ENCODE results near the gene PLA2G2C. TPM values are rescaled to one million over a fixed set of nuclear protein-coding genes. Genes with fewer than 3 reads are reported as not detected.
A peak's percentile ranks its signal among the peaks of the same experiment; 100 is the strongest.
"Not testable (repeated sequence)": the region's sequence is repeated elsewhere in the genome, so short reads cannot be mapped to it uniquely, and the experiment has no call there.

PLA2G2C gene
- total and polyA plus RNA-seq, 2 donors (not counting 1 experiment from before 2014, with no cell fraction given) = 0.03 TPM; not detected in 1

GRCh38 chr1:20130518-20130917, 55.8 kb downstream of the PLA2G2C start:
- no CpG with 5 or more reads among the region's 3 CpGs for WGBS (ENCODE audit: insufficient coverage)
- H3K4me3 Mint-ChIP-seq; H2AFZ ChIP-seq (ENCODE audit: insufficient read depth, low read depth, low read length, poor library complexity, severe bottlenecking); H3K4me3 ChIP-seq (ENCODE audit: control extremely low read depth in 1 of 5, extremely low read depth in 1 of 5, insufficient read depth in 1 of 5, low read depth in 2 of 5, low read length in 4 of 5); H3K9ac ChIP-seq (ENCODE audit: low read length); H3K27me3 Mint-ChIP-seq; DNase-seq; POLR2A ChIA-PET; ATAC-seq (ENCODE audit: low read depth); H3K36me3 ChIP-seq (replicated peaks in 1 of 2; ENCODE audit: control extremely low read depth in 1 of 2, control insufficient read depth in 1 of 2, extremely low read depth in 1 of 2, insufficient read depth in 2 of 2, low read length in 1 of 2); H4K20me1 ChIP-seq (ENCODE audit: control insufficient read depth, insufficient read depth, low read length, poor library complexity, severe bottlenecking); H3K79me2 ChIP-seq (ENCODE audit: control insufficient read depth, insufficient read depth, low read length); CTCF ChIA-PET; H3K4me2 ChIP-seq (replicated peaks; ENCODE audit: low read depth, low read length, poor library complexity, severe bottlenecking); H3K27ac ChIP-seq (ENCODE audit: low read length in 2 of 2); H3K27ac Mint-ChIP-seq; H3K27me3 ChIP-seq (replicated peaks in 1 of 4; ENCODE audit: control extremely low read depth in 1 of 4, control insufficient read depth in 3 of 4, insufficient read depth in 4 of 4, low read length in 3 of 4); intact Hi-C loops (cut with micrococcal nuclease): not testable (repeated sequence)
- Histone ChIP-seq H3K4me1 (ENCODE audit: control insufficient read depth in 2 of 2, insufficient read depth in 2 of 2, low read length in 2 of 2) (peaks cover 12 to 19% of the 10 kb centered on the region in 2 donors), H3K9me3 (ENCODE audit: control extremely low read depth in 1 of 3, control insufficient read depth in 2 of 3, insufficient read depth in 1 of 3, low read length in 2 of 3) (peaks cover 0 to 15% (median 5%) of the 10 kb centered on the region in 3 donors)
- peaks cover 20% of the 10 kb centered on the region for H3K4me1 Mint-ChIP-seq
- peaks cover 11% of the 10 kb centered on the region for H3K9me3 Mint-ChIP-seq (ENCODE audit: insufficient read depth)

GRCh38 chr1:20126806-20127440, 59.4 kb downstream of the PLA2G2C start:
- H3K9ac ChIP-seq (ENCODE audit: low read length) = no peak overlapping the region
- whole genome bisulfite sequencing (ENCODE audit: insufficient coverage) = 91% methylated on average over 10 of the region's 10 CpGs
- Mint-ChIP-seq H3K27ac (peak overlapping the region; percentile 1), H3K9me3 (ENCODE audit: insufficient read depth) (peaks cover 11% of the 10 kb centered on the region), H3K27me3 (no peaks in the 10 kb centered on the region), H3K4me3 (no peak overlapping the region), H3K4me1 (peaks cover 41% of the 10 kb centered on the region)
- CTCF ChIA-PET = interaction anchor here (2.3 kb wide), 1 partner anchor 25 kb away, joined by 10 read pairs; no protein-coding TSS in a partner anchor
- DNase-seq (no peak), ATAC-seq (ENCODE audit: low read depth) (no peak)
- POLR2A ChIA-PET = no interaction called here
- no peaks in the 10 kb centered on the region for H3K36me3 ChIP-seq (replicated peaks in 1 of 2; ENCODE audit: control extremely low read depth in 1 of 2, control insufficient read depth in 1 of 2, extremely low read depth in 1 of 2, insufficient read depth in 2 of 2, low read length in 1 of 2)
- peak overlapping the region; percentile 34 for H2AFZ ChIP-seq (ENCODE audit: insufficient read depth, low read depth, low read length, poor library complexity, severe bottlenecking)
- H3K27ac ChIP-seq (ENCODE audit: low read length in 2 of 2) = no peak overlapping the region
- no peaks in the 10 kb centered on the region for H4K20me1 ChIP-seq (ENCODE audit: control insufficient read depth, insufficient read depth, low read length, poor library complexity, severe bottlenecking)
- H3K4me1 ChIP-seq (ENCODE audit: control insufficient read depth in 2 of 2, insufficient read depth in 2 of 2, low read length in 2 of 2) = peaks cover 25 to 34% of the 10 kb centered on the region in 2 donors
- no peaks in the 10 kb centered on the region for H3K27me3 ChIP-seq (replicated peaks in 1 of 4; ENCODE audit: control extremely low read depth in 1 of 4, control insufficient read depth in 3 of 4, insufficient read depth in 4 of 4, low read length in 3 of 4)
- H3K9me3 ChIP-seq (ENCODE audit: control extremely low read depth in 1 of 3, control insufficient read depth in 2 of 3, insufficient read depth in 1 of 3, low read length in 2 of 3) = peaks cover 0 to 15% (median 5%) of the 10 kb centered on the region in 3 donors
- no peaks in the 10 kb centered on the region for H3K79me2 ChIP-seq (ENCODE audit: control insufficient read depth, insufficient read depth, low read length)
- no peak overlapping the region for H3K4me2 ChIP-seq (replicated peaks; ENCODE audit: low read depth, low read length, poor library complexity, severe bottlenecking)
- TF ChIP-seq CTCF (IDR thresholded peaks at IDR 0.05) (no peak), EZH2 (IDR thresholded peaks at IDR 0.05; ENCODE audit: borderline replicate concordance, insufficient read depth, low read depth, low read length, poor library complexity, severe bottlenecking) (no peak)
- no peak overlapping the region for H3K4me3 ChIP-seq (ENCODE audit: control extremely low read depth in 1 of 5, extremely low read depth in 1 of 5, insufficient read depth in 1 of 5, low read depth in 2 of 5, low read length in 4 of 5)
- intact Hi-C loops (cut with micrococcal nuclease) = no loop called here

Measured in B cell (primary cell).